ENCODE results near the gene ITGA7.
"Not testable (repeated sequence)": the region's sequence is repeated elsewhere in the genome, so short reads cannot be mapped to it uniquely, and the experiment has no call there.

The ITGA7 gene

GRCh38 chr12:55681142-55682077 is 26.3 kb downstream of the ITGA7 start:
- DNase-seq (ENCODE audit: low spot score), result no peak

- no peak for DNase-seq (ENCODE audit: low spot score)
Measured at GRCh38 chr12:55679691-55680090, 28.0 kb downstream of the ITGA7 start.

GRCh38 chr12:55676707-55677106 is 31.0 kb downstream of the ITGA7 start:
- no peak for DNase-seq (ENCODE audit: low spot score)

GRCh38 chr12:55675666-55676065 is 32.0 kb downstream of the ITGA7 start:
- DNase-seq (ENCODE audit: low spot score), result no peak

- DNase-seq (ENCODE audit: low spot score), result no peak
Measured at GRCh38 chr12:55673638-55674037, 34.1 kb downstream of the ITGA7 start.

- DNase-seq (ENCODE audit: low spot score), result no peak
Measured at GRCh38 chr12:55671746-55672145, 36.0 kb downstream of the ITGA7 start.

GRCh38 chr12:55670276-55670675 is 37.4 kb downstream of the ITGA7 start:
- DNase-seq (ENCODE audit: low spot score), result no peak

- DNase-seq (ENCODE audit: low spot score), result no peak
Measured at GRCh38 chr12:55666508-55666907, 41.2 kb downstream of the ITGA7 start.

- no peak for DNase-seq (ENCODE audit: low spot score)
Measured at GRCh38 chr12:55664826-55665225, 42.9 kb downstream of the ITGA7 start.

- no peak for DNase-seq (ENCODE audit: low spot score)
Measured at GRCh38 chr12:55663391-55663790, 44.3 kb downstream of the ITGA7 start.

- no peak for DNase-seq (ENCODE audit: low spot score)
Measured at GRCh38 chr12:55659486-55660385, 48.0 kb downstream of the ITGA7 start.

GRCh38 chr12:55658635-55659391 is 48.9 kb downstream of the ITGA7 start:
- DNase-seq (ENCODE audit: low spot score), result no peak

- DNase-seq (ENCODE audit: low spot score), result no peak
Measured at GRCh38 chr12:55658212-55658611, 49.5 kb downstream of the ITGA7 start.

GRCh38 chr12:55657212-55657611 is 50.5 kb downstream of the ITGA7 start:
- DNase-seq (ENCODE audit: low spot score), result no peak

GRCh38 chr12:55654511-55655214 is 53.0 kb downstream of the ITGA7 start:
- DNase-seq (ENCODE audit: low spot score), result no peak

- no peak for DNase-seq (ENCODE audit: low spot score)
Measured at GRCh38 chr12:55653031-55653430, 54.7 kb downstream of the ITGA7 start.

GRCh38 chr12:55652352-55652751 is 55.4 kb downstream of the ITGA7 start:
- DNase-seq (ENCODE audit: low spot score), result peak; percentile 15

- DNase-seq (ENCODE audit: low spot score), result no peak
Measured at GRCh38 chr12:55651299-55651683, 56.4 kb downstream of the ITGA7 start.

- DNase-seq (ENCODE audit: low spot score), result not testable (repeated sequence)
Measured at GRCh38 chr12:55650620-55651298, 56.9 kb downstream of the ITGA7 start.

GRCh38 chr12:55647027-55647426 is 60.7 kb downstream of the ITGA7 start:
- DNase-seq (ENCODE audit: low spot score), result no peak

GRCh38 chr12:55644591-55644990 is 63.1 kb downstream of the ITGA7 start:
- DNase-seq (ENCODE audit: low spot score), result no peak

Measured in CD4-positive, alpha-beta T cell treated with Interleukin-2 at 100 ng/mL for 4 hours (primary cell).